Breast epithelium (tissue), 3 donors: ENCODE measurements around the gene KDM6B.

Experiments
- POLR2AphosphoS5 ChIP-seq, 3 donors: sonication (generic); formaldehyde crosslinking; IDR thresholded peaks; one replicate each; pipeline ENCODE4 v1.6.1; 2017; ENCODE audit warnings: antibody characterized with exemption in 3 of 3
- TF ChIP-seq, protein P1 (sequence below), 3 donors: fragments of 450-650 bp; IDR thresholded peaks; one replicate each; pipeline ENCODE4 v1.5.1; 2016 to 2017; ENCODE audit warnings: antibody characterized with exemption in 3 of 3, mild to moderate bottlenecking in 3 of 3, moderate library complexity in 3 of 3

DNA sequence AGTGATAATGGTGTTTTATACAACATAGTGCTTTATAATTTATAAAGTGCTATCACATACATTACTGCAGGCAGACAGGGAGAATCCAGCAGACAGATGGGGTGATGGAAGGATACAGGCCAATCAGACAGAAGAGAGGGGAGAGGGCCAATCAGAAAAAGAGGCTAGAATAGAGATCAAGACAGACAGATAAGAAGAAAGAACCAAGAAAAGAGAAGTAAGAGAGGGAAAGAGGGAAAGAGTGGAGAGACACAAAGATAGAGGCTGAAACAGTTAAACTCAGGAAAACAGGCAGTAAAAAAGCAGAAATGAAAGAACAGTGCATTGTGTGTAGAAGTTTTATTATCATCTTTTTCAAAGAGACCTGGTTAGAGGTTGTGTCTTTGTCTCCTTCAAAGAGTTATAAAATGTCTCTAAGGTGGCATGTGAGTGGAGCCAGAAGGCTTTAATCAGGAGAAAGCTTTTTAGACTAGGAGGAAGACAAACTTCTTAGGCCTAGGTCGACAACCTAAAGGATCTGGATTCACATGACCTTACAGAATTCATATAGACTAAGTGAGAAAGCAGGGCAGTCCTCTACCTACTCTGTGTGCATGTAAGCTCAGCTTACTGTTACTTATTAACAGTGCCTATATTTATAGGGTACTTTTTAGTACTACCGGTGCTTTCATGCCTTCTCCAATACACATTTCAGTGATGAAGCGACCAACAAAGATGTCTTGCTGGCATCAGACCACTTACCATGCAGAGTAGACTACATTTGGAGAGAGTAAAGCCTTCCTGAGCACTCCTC, 46.3 kb downstream of the KDM6B start:
- TF ChIP-seq, protein P1, sequence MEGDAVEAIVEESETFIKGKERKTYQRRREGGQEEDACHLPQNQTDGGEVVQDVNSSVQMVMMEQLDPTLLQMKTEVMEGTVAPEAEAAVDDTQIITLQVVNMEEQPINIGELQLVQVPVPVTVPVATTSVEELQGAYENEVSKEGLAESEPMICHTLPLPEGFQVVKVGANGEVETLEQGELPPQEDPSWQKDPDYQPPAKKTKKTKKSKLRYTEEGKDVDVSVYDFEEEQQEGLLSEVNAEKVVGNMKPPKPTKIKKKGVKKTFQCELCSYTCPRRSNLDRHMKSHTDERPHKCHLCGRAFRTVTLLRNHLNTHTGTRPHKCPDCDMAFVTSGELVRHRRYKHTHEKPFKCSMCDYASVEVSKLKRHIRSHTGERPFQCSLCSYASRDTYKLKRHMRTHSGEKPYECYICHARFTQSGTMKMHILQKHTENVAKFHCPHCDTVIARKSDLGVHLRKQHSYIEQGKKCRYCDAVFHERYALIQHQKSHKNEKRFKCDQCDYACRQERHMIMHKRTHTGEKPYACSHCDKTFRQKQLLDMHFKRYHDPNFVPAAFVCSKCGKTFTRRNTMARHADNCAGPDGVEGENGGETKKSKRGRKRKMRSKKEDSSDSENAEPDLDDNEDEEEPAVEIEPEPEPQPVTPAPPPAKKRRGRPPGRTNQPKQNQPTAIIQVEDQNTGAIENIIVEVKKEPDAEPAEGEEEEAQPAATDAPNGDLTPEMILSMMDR (IDR thresholded peaks at IDR 0.05), result no peak
- no peak for TF ChIP-seq POLR2AphosphoS5 (IDR thresholded peaks at IDR 0.05)
